ENCODE data around the gene DGKH.
A peak's percentile ranks its signal among the peaks of the same experiment; 100 is the strongest.

Gene DGKH

GRCh38 chr13:42048342-42048683 is at the start of gene DGKH:
DGKH (plus strand) TSS chr13:42048648; CDS start chr13:42048774, 126 bp downstream.
- Histone ChIP-seq H3K36me3 (replicated peaks) (no peaks in the 10 kb centered on the region), H3K27ac (peak within 1 kb of the TSS; percentile 87), H3K4me3 (ENCODE audit: low read depth, low read length) (peak within 1 kb of the TSS; percentile 78), H3K27me3 (replicated peaks) (no peaks in the 10 kb centered on the region)
- in situ Hi-C loops (cut with HindIII; ENCODE audit: low pct_ligation_motif_present, low sequenced_read_pairs), result no loop called here
- no peak for DNase-seq
- TF ChIP-seq CTCF (IDR thresholded peaks at IDR 0.05; ENCODE audit: low read depth, low read length, missing control alignments), result no peak

GRCh38 chr13:42000846-42001245 is 47.6 kb upstream of the DGKH start:
- no peak overlapping the region for H3K27ac ChIP-seq
- in situ Hi-C loops (cut with HindIII; ENCODE audit: low pct_ligation_motif_present, low sequenced_read_pairs), result no loop called here
- no peaks in the 10 kb centered on the region for H3K36me3 ChIP-seq (replicated peaks)
- no peaks in the 10 kb centered on the region for H3K27me3 ChIP-seq (replicated peaks)
- no peak for TF ChIP-seq CTCF (IDR thresholded peaks at IDR 0.05; ENCODE audit: low read depth, low read length, missing control alignments)
- no peak for DNase-seq
- no peak overlapping the region for H3K4me3 ChIP-seq (ENCODE audit: low read depth, low read length)

DNA sequence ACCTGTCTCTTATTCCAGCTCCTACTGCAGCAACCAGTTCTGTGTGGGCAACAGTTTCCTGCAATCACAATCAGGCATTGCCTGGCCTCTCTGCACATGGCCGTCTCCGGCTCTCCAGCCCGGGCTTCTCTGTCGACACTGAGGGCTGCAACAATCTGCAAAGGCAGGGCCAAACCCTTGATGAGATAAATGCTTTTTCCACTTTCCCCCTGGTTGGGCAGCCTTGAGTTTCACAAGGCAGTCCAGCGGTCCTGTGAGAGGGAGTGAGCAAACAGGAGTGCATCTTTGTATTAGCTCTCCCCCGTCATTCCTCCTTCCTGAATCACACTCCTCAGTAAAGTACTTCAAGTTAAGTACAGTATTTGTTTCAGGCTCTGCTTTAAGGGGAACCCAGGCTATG is 46.9 kb upstream of the DGKH start:
- no peak overlapping the region for H3K27ac ChIP-seq
- in situ Hi-C loops (cut with HindIII; ENCODE audit: low pct_ligation_motif_present, low sequenced_read_pairs), result no loop called here
- no peak for TF ChIP-seq CTCF (IDR thresholded peaks at IDR 0.05; ENCODE audit: low read depth, low read length, missing control alignments)
- H3K36me3 ChIP-seq (replicated peaks), result no peaks in the 10 kb centered on the region
- no peak overlapping the region for H3K4me3 ChIP-seq (ENCODE audit: low read depth, low read length)
- H3K27me3 ChIP-seq (replicated peaks), result no peaks in the 10 kb centered on the region
- DNase-seq, result peak; percentile 76

DNA sequence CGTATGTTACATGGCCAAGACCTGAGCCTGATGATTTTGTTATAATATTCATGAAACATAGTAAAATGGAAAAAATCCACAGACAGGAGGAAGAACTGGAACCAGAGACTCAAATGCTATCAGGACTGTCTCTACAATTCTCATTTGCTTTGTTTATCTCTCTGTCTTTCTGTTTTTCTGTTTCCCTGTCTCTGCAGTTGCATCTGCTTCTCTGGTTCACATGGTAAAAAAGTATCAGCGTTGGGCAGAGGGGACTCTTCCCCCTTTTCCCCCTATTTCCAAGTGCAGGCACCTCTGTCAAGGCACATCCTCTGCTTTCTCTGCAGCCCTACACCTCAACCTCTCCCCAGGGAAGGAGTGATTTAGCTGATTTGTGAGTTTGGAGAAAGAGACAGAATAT is 46.4 kb upstream of the DGKH start:
- Histone ChIP-seq H3K36me3 (replicated peaks) (no peaks in the 10 kb centered on the region), H3K4me3 (ENCODE audit: low read depth, low read length) (no peak overlapping the region), H3K27me3 (replicated peaks) (no peaks in the 10 kb centered on the region), H3K27ac (no peak overlapping the region)
- DNase-seq, result no peak
- in situ Hi-C loops (cut with HindIII; ENCODE audit: low pct_ligation_motif_present, low sequenced_read_pairs), result no loop called here
- TF ChIP-seq CTCF (IDR thresholded peaks at IDR 0.05; ENCODE audit: low read depth, low read length, missing control alignments), result no peak

- Histone ChIP-seq H3K27me3 (replicated peaks) (no peaks in the 10 kb centered on the region), H3K4me3 (ENCODE audit: low read depth, low read length) (no peak overlapping the region), H3K27ac (no peak overlapping the region), H3K36me3 (replicated peaks) (no peaks in the 10 kb centered on the region)
- no peak for TF ChIP-seq CTCF (IDR thresholded peaks at IDR 0.05; ENCODE audit: low read depth, low read length, missing control alignments)
- peak; percentile 14 for DNase-seq
- in situ Hi-C loops (cut with HindIII; ENCODE audit: low pct_ligation_motif_present, low sequenced_read_pairs), result no loop called here
Observed at GRCh38 chr13:42007844-42008243, 40.6 kb upstream of the DGKH start.

DNA sequence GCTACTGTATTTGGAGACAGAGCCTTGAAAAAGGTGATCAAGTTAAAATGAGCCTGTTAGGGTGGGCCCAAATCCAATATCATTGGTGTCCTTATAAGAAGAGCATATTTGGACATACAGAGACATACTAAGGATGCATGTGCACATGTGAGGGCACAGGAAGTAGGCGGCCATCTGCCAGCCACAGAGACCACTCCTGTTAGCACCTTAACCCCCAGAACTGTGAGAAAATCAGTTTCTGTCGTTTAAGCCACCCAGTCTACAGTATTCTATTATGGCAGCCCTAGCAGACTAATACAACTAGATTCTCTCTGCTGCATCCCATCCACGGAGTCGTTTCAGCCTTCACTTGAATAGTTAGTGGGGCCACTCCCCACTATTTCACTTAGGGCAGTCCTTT is 39.4 kb upstream of the DGKH start:
- in situ Hi-C loops (cut with HindIII; ENCODE audit: low pct_ligation_motif_present, low sequenced_read_pairs), result no loop called here
- Histone ChIP-seq H3K36me3 (replicated peaks) (no peaks in the 10 kb centered on the region), H3K27me3 (replicated peaks) (no peaks in the 10 kb centered on the region), H3K27ac (no peak overlapping the region), H3K4me3 (ENCODE audit: low read depth, low read length) (no peak overlapping the region)
- TF ChIP-seq CTCF (IDR thresholded peaks at IDR 0.05; ENCODE audit: low read depth, low read length, missing control alignments), result no peak
- DNase-seq, result no peak

All from brain microvascular endothelial cell (primary cell).